WTC11 (cell line): ENCODE measurements around the gene NINL. TPM values are rescaled to one million over a fixed set of nuclear protein-coding genes. Genes with fewer than 3 reads are reported as not detected.
"Not testable (repeated sequence)": the region's sequence is repeated elsewhere in the genome, so short reads cannot be mapped to it uniquely, and the experiment has no call there.

Experiments used
- ATAC-seq: fragments of 200-7000 bp; cut with Tn5 transposase; 2 replicates; pipeline ENCODE4 v1.10.0; 2021; ENCODE audit warnings: mild to moderate bottlenecking, moderate library complexity
- CTCF ChIA-PET: fragments of 300-600 bp; sonication (Branson Sonifier 250); formaldehyde crosslinking; loops from one replicate; lab custom pipeline; 2021; ENCODE audit warnings: antibody characterized with exemption; lab: Charles Lee
- POLR2A ChIA-PET: fragments of 350-600 bp; sonication (Branson Sonifier 250); formaldehyde crosslinking; loops from one replicate; lab custom pipeline; 2021; ENCODE audit warnings: antibody characterized with exemption; lab: Charles Lee
- DNase-seq: peaks from one replicate; pipeline ENCODE4 v3.0.0; 2021; ENCODE audit warnings: low spot score
- H3K27ac Mint-ChIP-seq: 2 replicates; pipeline ENCODE4 v1.8.0; 2021; ENCODE audit warnings: mixed read lengths
- H3K27me3 Mint-ChIP-seq: 2 replicates; pipeline ENCODE4 v1.8.0; 2021; ENCODE audit warnings: low read depth, mild to moderate bottlenecking, moderate library complexity, mixed read lengths
- H3K36me3 Mint-ChIP-seq: 2 replicates; pipeline ENCODE4 v1.8.0; 2021; ENCODE audit warnings: mixed read lengths
- H3K4me1 Mint-ChIP-seq: 2 replicates; pipeline ENCODE4 v1.8.0; 2022; ENCODE audit warnings: mixed read lengths
- H3K4me3 Mint-ChIP-seq: 2 replicates; pipeline ENCODE4 v1.8.0; 2021; ENCODE audit warnings: mild to moderate bottlenecking, moderate library complexity, mixed read lengths
- H3K9me3 Mint-ChIP-seq: 2 replicates; pipeline ENCODE4 v1.8.0; 2021; ENCODE audit warnings: mixed read lengths
- ARID4B ChIP-seq: sonication (generic); formaldehyde crosslinking; IDR thresholded peaks from 2 replicates; pipeline ENCODE4 v1.8.0; 2023; ENCODE audit warnings: missing genetic modification reagents, mild to moderate bottlenecking, borderline replicate concordance
- ATF1 ChIP-seq: sonication (generic); formaldehyde crosslinking; IDR thresholded peaks from 2 replicates; pipeline ENCODE4 v1.8.1; 2023; ENCODE audit warnings: mild to moderate bottlenecking, moderate library complexity, missing genetic modification reagents
- ATF2 ChIP-seq: sonication (generic); formaldehyde crosslinking; IDR thresholded peaks from 2 replicates; pipeline ENCODE4 v1.8.1; 2022; ENCODE audit warnings: low read depth, missing genetic modification reagents, borderline replicate concordance
- CTCF ChIP-seq: fragments of 200-600 bp; IDR thresholded peaks from 2 replicates; pipeline ENCODE4 v1.8.0; 2022; ENCODE audit warnings: antibody characterized with exemption
- ESRRA ChIP-seq: sonication (generic); formaldehyde crosslinking; IDR thresholded peaks from 2 replicates; pipeline ENCODE4 v1.8.1; 2022; ENCODE audit warnings: mild to moderate bottlenecking, missing genetic modification reagents, borderline replicate concordance
- FOXK1 ChIP-seq: sonication (generic); formaldehyde crosslinking; IDR thresholded peaks from 2 replicates; pipeline ENCODE4 v1.8.0; 2022; ENCODE audit warnings: mild to moderate bottlenecking, moderate library complexity, missing genetic modification reagents
- FOXP4 ChIP-seq: sonication (generic); formaldehyde crosslinking; IDR thresholded peaks from 2 replicates; pipeline ENCODE4 v1.8.0; 2022; ENCODE audit warnings: mild to moderate bottlenecking, missing genetic modification reagents
- GTF2I ChIP-seq: fragments of 250-450 bp; sonication (Bioruptor Pico); conservative IDR thresholded peaks from 2 replicates; pipeline ENCODE4 v1.4.0; 2021; ENCODE audit warnings: mild to moderate bottlenecking
- JAZF1 ChIP-seq: fragments of 250-450 bp; sonication (Bioruptor Pico); IDR thresholded peaks from 2 replicates; pipeline ENCODE4 v1.9.0; 2021; ENCODE audit warnings: moderate library complexity, mild to moderate bottlenecking, inconsistent platforms
- KAT7 ChIP-seq: sonication (generic); formaldehyde crosslinking; IDR thresholded peaks from 2 replicates; pipeline ENCODE4 v1.8.1; 2023; ENCODE audit warnings: missing genetic modification reagents, mild to moderate bottlenecking, borderline replicate concordance
- MYBL2 ChIP-seq: sonication (generic); formaldehyde crosslinking; IDR thresholded peaks from 2 replicates; pipeline ENCODE4 v1.8.1; 2023; ENCODE audit warnings: mild to moderate bottlenecking, moderate library complexity, missing genetic modification reagents
- NFYB ChIP-seq: sonication (generic); formaldehyde crosslinking; conservative IDR thresholded peaks from 2 replicates; pipeline ENCODE4 v1.8.0; 2022; ENCODE audit warnings: low read depth, missing genetic modification reagents
- OVOL2 ChIP-seq: fragments of 250-450 bp; sonication (Bioruptor Pico); IDR thresholded peaks from 2 replicates; pipeline ENCODE4 v1.9.0; 2021; ENCODE audit warnings: mild to moderate bottlenecking, borderline replicate concordance
- SMAD3 ChIP-seq: sonication (generic); formaldehyde crosslinking; IDR thresholded peaks from 2 replicates; pipeline ENCODE4 v1.8.0; 2022; ENCODE audit warnings: missing genetic modification reagents, mild to moderate bottlenecking, borderline replicate concordance
- USF2 ChIP-seq: sonication (generic); formaldehyde crosslinking; IDR thresholded peaks from 2 replicates; pipeline ENCODE4 v1.8.1; 2023; ENCODE audit warnings: mild to moderate bottlenecking, missing genetic modification reagents, moderate library complexity
- ZNF138 ChIP-seq: sonication (generic); formaldehyde crosslinking; conservative IDR thresholded peaks from 2 replicates; pipeline ENCODE4 v1.8.1; 2022; ENCODE audit warnings: mild to moderate bottlenecking, moderate library complexity, missing genetic modification reagents
- ZNF416 ChIP-seq: fragments of 250-450 bp; sonication (Bioruptor Pico); IDR thresholded peaks from 2 replicates; pipeline ENCODE4 v1.9.0; 2021; ENCODE audit warnings: mild to moderate bottlenecking, inconsistent platforms
- ZNF512 ChIP-seq: sonication (generic); formaldehyde crosslinking; IDR thresholded peaks from 2 replicates; pipeline ENCODE4 v1.8.1; 2022; ENCODE audit warnings: missing genetic modification reagents, borderline replicate concordance
- ZNF671 ChIP-seq: fragments of 250-450 bp; sonication (Bioruptor Pico); IDR thresholded peaks from 2 replicates; pipeline ENCODE4 v1.8.0; 2021; ENCODE audit warnings: mild to moderate bottlenecking
- ZSCAN18 ChIP-seq: fragments of 250-450 bp; sonication (Bioruptor Pico); IDR thresholded peaks from 2 replicates; pipeline ENCODE4 v2.1.2; 2022; ENCODE audit warnings: mild to moderate bottlenecking, moderate library complexity
- total RNA-seq: library from RNA; stranded (reverse); gene quantifications from 3 replicates; pipeline ENCODE4 v1.2.3, GENCODE V29; 2021

Gene NINL
- total RNA-seq, 1 experiment from 2014 or later: 36.0 TPM

- TF ChIP-seq ARID4B (CRISPR knock-in tag) (no peak), GTF2I (CRISPR knock-in tag) (no peak), ESRRA (CRISPR knock-in tag) (no peak), ZSCAN18 (CRISPR knock-in tag) (no peak), MYBL2 (CRISPR knock-in tag) (no peak)
These were observed 1.5 kb upstream of the NINL start (continued) for GRCh38 chr20:25586877-25587276.

GRCh38 chr20:25583607-25584006 lies 1.7 kb downstream of the NINL start:
- Mint-ChIP-seq H3K4me1 (peaks cover 35% of the 10 kb centered on the region), H3K27ac (peak overlapping the region; percentile 65; the same call in 1 of the 2 replicates), H3K36me3 (peaks cover 23% of the 10 kb centered on the region), H3K4me3 (peak overlapping the region; percentile 65)
- POLR2A ChIA-PET, ATAC-seq, CTCF ChIA-PET, H3K27me3 Mint-ChIP-seq, H3K9me3 Mint-ChIP-seq, DNase-seq: not testable (repeated sequence)

- Mint-ChIP-seq H3K27ac (no peak overlapping the region), H3K4me1 (peaks cover 35% of the 10 kb centered on the region), H3K27me3 (no peaks in the 10 kb centered on the region; the same call in 1 of the 2 replicates), H3K9me3 (no peaks in the 10 kb centered on the region), H3K4me3 (no peak overlapping the region), H3K36me3 (peaks cover 25% of the 10 kb centered on the region)
- DNase-seq (no peak), ATAC-seq (no peak)
- ChIA-PET POLR2A (interaction anchor here (0.6 to 0.9 kb wide), 3 partner anchors 40 to 63 kb away, joined by 3 to 4 read pairs (median 3); no protein-coding TSS in a partner anchor), CTCF (no interaction called here)
- TF ChIP-seq OVOL2: no peak
- no peak for TF ChIP-seq KAT7
- TF ChIP-seq SMAD3 (CRISPR knock-in tag): no peak
- TF ChIP-seq ATF1 (CRISPR knock-in tag): no peak
- TF ChIP-seq ZNF671 (CRISPR knock-in tag): no peak
- no peak for TF ChIP-seq NFYB (CRISPR knock-in tag)
- TF ChIP-seq CTCF: no peak
- no peak for TF ChIP-seq USF2 (CRISPR knock-in tag)
- no peak for TF ChIP-seq ATF2 (CRISPR knock-in tag)
- TF ChIP-seq ZNF416 (CRISPR knock-in tag): no peak
- no peak for TF ChIP-seq FOXP4 (CRISPR knock-in tag)
- TF ChIP-seq ZNF138 (CRISPR knock-in tag): no peak
- no peak for TF ChIP-seq FOXK1 (CRISPR knock-in tag)
- TF ChIP-seq JAZF1 (CRISPR knock-in tag): no peak
- no peak for TF ChIP-seq ZNF512 (CRISPR knock-in tag)
These were observed 4.6 kb downstream of the NINL start for GRCh38 chr20:25580711-25581110.
